ENCODE measurements around the gene UBE2K. TPM values are rescaled to one million over a fixed set of nuclear protein-coding genes. Genes with fewer than 3 reads are reported as not detected.
"Not testable (repeated sequence)": the region's sequence is repeated elsewhere in the genome, so short reads cannot be mapped to it uniquely, and the experiment has no call there.

Gene UBE2K, protein sequence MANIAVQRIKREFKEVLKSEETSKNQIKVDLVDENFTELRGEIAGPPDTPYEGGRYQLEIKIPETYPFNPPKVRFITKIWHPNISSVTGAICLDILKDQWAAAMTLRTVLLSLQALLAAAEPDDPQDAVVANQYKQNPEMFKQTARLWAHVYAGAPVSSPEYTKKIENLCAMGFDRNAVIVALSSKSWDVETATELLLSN
- 21.4 TPM for total RNA-seq

DNA sequence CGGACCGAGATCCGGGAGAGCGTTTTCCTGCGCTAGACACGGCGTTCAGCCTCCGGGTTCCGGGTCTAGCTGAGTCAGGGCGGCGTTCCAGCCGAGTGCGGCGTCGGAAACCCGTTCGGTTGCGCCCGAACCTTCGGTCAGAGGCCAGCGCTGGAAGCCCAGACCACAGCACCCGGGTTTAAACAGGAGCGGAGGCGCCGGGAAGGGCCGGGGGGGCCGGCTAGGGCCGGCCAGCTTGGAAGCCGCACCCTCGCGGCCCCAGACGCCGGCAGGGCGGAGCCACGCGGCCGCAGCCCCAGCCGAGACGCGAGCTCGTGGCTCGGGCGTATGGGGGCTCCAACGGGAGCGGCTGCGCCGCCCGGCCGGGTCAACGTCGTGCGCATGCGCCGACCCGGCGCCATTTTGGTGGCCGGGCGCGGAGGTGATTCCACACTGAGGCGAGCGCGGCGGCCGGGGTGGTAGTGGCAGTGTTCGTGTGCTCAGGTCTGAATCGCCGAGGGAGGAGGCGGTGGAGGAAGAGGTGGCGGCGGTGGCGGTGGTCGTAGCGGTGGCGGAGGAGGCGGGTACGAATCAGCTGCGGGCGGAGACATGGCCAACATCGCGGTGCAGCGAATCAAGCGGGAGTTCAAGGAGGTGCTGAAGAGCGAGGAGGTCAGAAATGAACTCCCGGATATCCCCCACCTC, at the start of gene UBE2K:
Gene UBE2K, plus strand, starts transcription at position 397 of the 684 bp plus-strand sequence. Its CDS starts 192 bp downstream, at position 589.
- Histone ChIP-seq H3K4me1 (peaks cover 51% of the 10 kb centered on the region), H3K4me3 (peak within 1 kb of the TSS; percentile 71 to 85), H3K27ac (peak within 1 kb of the TSS; percentile 98), H3K27me3 (no peaks in the 10 kb centered on the region), H3K9me3 (no peaks in the 10 kb centered on the region), H3K36me3 (no peaks in the 10 kb centered on the region)
- intact Hi-C loops (cut with DNase I): loop anchor here (5.0 kb wide), 1 partner anchor 279 kb away; the partner anchor contains the start of gene PDS5A
- peak in 1 of 2 donors; percentile 86 for TF ChIP-seq POLR2AphosphoS5 (IDR thresholded peaks at IDR 0.05; ENCODE audit: insufficient read depth in 1 of 2, low read depth in 1 of 2)
- TF ChIP-seq, protein P1, sequence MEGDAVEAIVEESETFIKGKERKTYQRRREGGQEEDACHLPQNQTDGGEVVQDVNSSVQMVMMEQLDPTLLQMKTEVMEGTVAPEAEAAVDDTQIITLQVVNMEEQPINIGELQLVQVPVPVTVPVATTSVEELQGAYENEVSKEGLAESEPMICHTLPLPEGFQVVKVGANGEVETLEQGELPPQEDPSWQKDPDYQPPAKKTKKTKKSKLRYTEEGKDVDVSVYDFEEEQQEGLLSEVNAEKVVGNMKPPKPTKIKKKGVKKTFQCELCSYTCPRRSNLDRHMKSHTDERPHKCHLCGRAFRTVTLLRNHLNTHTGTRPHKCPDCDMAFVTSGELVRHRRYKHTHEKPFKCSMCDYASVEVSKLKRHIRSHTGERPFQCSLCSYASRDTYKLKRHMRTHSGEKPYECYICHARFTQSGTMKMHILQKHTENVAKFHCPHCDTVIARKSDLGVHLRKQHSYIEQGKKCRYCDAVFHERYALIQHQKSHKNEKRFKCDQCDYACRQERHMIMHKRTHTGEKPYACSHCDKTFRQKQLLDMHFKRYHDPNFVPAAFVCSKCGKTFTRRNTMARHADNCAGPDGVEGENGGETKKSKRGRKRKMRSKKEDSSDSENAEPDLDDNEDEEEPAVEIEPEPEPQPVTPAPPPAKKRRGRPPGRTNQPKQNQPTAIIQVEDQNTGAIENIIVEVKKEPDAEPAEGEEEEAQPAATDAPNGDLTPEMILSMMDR (IDR thresholded peaks at IDR 0.05): peak in 1 of 3 experiments; percentile 27
- peak in 1 of 2 donors; percentile 85 for TF ChIP-seq POLR2A (IDR thresholded peaks at IDR 0.05)
- peak in 1 of 2 donors; percentile 90 for DNase-seq (ENCODE audit: extremely low spot score in 2 of 2)

DNA sequence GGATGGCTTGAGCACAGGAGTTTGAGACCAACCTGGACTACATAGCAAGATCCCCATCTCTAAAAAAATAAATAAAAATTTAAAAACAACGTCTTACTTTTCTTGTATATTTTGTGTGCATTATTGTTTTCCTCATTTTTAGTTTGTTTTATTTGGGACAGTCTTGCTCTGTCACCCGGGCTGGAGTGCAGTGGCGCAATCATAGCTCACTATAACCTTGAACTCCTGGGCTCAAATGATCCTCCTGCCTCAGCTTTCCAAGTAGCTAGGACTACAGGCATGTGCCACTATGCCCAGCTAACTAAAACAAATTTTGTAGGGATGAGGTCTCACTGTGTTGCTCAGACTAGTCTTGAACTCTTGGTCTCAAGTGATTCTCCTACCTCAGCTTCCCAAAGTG, 49.7 kb upstream of the UBE2K start:
- H3K4me1 ChIP-seq: no peaks in the 10 kb centered on the region
- no peak overlapping the region for H3K27ac ChIP-seq
- intact Hi-C loops (cut with DNase I): no loop called here
- no peak for DNase-seq (ENCODE audit: extremely low spot score in 2 of 2)
- H3K27me3 ChIP-seq: no peaks in the 10 kb centered on the region
- no peaks in the 10 kb centered on the region for H3K36me3 ChIP-seq
- H3K4me3 ChIP-seq: no peak overlapping the region
- TF ChIP-seq, protein P1 (IDR thresholded peaks at IDR 0.05): no peak
- TF ChIP-seq POLR2AphosphoS5 (IDR thresholded peaks at IDR 0.05; ENCODE audit: insufficient read depth in 1 of 2, low read depth in 1 of 2): no peak
- no peak for TF ChIP-seq POLR2A (IDR thresholded peaks at IDR 0.05)
- no peaks in the 10 kb centered on the region for H3K9me3 ChIP-seq

DNA sequence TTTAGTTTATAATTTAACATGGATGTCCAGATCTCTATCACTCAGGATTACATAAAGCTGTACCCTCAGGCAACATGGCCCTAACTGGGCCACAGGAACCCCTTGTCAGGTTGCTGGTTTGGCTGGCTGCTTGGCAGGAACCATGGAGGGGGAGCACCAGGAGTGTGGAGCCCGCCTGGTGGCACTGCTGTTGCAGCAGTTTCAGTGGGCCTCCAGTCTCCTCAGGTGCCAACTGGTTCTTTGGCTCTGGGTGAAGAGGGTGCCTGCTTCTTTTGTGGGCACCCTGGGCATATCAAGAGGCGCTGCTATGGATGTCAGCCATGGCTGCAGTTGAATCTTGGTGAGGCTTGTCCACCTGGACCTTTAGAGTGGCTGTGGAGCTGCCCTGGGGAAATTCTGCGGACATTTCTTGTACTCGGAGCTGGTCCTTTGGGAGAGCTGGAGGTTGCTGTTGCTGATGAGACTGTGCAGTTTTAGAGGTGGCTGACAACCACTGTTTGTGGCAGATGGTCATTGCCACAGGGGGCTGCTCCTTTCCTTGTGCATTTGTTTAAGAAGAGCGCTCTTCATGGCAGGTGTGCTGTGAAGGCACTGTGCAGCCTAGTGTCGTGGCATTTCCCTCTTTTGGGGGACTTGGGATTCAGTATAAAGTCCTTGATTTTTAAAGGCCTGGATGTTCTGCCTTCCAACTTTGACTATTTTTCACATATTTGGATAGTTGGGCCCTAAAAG, 48.9 kb upstream of the UBE2K start:
- intact Hi-C loops (cut with DNase I): no loop called here
- TF ChIP-seq POLR2A (IDR thresholded peaks at IDR 0.05) (no peak), POLR2AphosphoS5 (IDR thresholded peaks at IDR 0.05; ENCODE audit: insufficient read depth in 1 of 2, low read depth in 1 of 2) (no peak)
- TF ChIP-seq, protein P1 (IDR thresholded peaks at IDR 0.05): no peak
- Histone ChIP-seq H3K36me3 (no peaks in the 10 kb centered on the region), H3K4me1 (no peaks in the 10 kb centered on the region), H3K27ac (no peak overlapping the region), H3K4me3 (no peak overlapping the region), H3K27me3 (no peaks in the 10 kb centered on the region), H3K9me3 (no peaks in the 10 kb centered on the region)
- DNase-seq (ENCODE audit: extremely low spot score in 2 of 2): no peak

DNA sequence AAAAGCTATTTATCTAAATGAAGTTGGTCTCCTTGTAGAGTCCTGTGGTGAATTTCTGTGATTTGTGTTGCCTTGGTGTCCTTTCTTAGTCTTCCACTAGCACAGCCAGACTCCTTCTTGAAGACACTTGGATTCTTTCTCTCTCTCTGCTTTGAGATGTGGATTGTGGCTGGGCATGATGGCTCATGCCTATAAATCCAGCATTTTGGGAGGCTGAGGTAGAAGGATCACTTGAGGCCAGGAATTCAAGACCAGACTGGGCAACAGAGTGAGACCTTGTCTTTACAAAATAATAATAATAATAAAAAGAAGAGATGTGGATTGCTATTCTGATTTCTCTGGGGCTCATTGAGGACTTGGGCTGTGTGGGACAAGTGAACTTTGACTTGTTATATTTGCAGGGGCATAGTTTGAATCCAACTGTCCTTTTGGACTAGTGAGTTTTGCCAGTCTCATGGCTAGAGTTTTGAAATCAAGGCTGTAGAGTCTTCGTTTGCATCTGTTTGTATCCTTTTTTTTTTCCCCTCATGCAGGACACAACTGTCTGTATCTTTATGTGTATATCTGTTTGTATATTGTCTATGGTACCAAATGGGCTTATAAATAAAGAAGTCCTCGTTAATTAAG, 48.2 kb upstream of the UBE2K start:
- TF ChIP-seq, protein P1 (IDR thresholded peaks at IDR 0.05): no peak
- TF ChIP-seq POLR2AphosphoS5 (IDR thresholded peaks at IDR 0.05; ENCODE audit: insufficient read depth in 1 of 2, low read depth in 1 of 2) (no peak), POLR2A (IDR thresholded peaks at IDR 0.05) (no peak)
- H3K4me3 ChIP-seq: no peak overlapping the region
- H3K27ac ChIP-seq: no peak overlapping the region
- intact Hi-C loops (cut with DNase I): no loop called here
- H3K9me3 ChIP-seq: no peaks in the 10 kb centered on the region
- no peaks in the 10 kb centered on the region for H3K36me3 ChIP-seq
- H3K27me3 ChIP-seq: no peaks in the 10 kb centered on the region
- H3K4me1 ChIP-seq: no peaks in the 10 kb centered on the region
- DNase-seq (ENCODE audit: extremely low spot score in 2 of 2): no peak

DNA sequence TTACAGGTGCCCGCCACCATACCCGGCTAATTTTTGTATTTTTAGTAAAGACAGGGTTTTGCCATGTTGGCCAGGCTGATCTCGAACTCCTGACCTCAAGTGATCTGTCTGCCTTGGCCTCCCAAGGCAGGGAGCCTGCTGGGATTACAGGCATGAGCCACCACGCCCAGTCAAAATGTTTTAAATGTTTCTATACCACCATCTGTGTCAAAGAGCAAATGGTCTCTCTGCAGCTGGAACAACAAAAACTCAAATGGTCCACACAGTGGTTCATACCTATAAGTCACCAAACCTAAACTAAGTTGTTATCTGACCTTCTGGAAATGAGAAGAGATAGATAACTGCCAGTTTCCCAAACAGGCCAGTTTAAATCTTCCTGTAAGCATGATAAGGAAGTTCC, 46.4 kb upstream of the UBE2K start:
- H3K27ac ChIP-seq; H3K4me1 ChIP-seq; DNase-seq (ENCODE audit: extremely low spot score in 2 of 2); intact Hi-C loops (cut with DNase I); H3K4me3 ChIP-seq; H3K36me3 ChIP-seq; H3K9me3 ChIP-seq; H3K27me3 ChIP-seq: not testable (repeated sequence)

Data from vagina (tissue), 2 donors.